K562 (cell line): ENCODE data around the gene SHISA7.

Source experiments
- CTCF ChIP-seq, 3 experiments: IDR thresholded peaks in 2 of 3; conservative IDR thresholded peaks in 1 of 3; 2 replicates each; pipeline ENCODE4 v1.5.1; 2011 to 2012; ENCODE audit warnings: low read length in 3 of 3, mild to moderate bottlenecking in 3 of 3, control low read depth in 2 of 3, improper control_type of control experiment in 1 of 3, inconsistent platforms in 1 of 3, low read depth in 1 of 3, mixed read lengths in 1 of 3, moderate library complexity in 1 of 3; ENCODE audit not compliant: insufficient read depth in 2 of 3
- E2F5 ChIP-seq: sonication (generic); formaldehyde crosslinking; IDR thresholded peaks from 2 replicates; pipeline ENCODE4 v1.8.0; 2022; ENCODE audit warnings: mild to moderate bottlenecking, missing genetic modification reagents
- FOSL1 ChIP-seq: fragments of 200-800 bp; sonication (Bioruptor generic); conservative IDR thresholded peaks from 2 replicates; pipeline ENCODE4 v1.6.1; 2016; ENCODE audit warnings: missing genetic modification characterization, missing compliant biosample characterization
- NCOA4 ChIP-seq: fragments of 450-650 bp; IDR thresholded peaks from 2 replicates; pipeline ENCODE4 v1.6.1; 2018; ENCODE audit warnings: mild to moderate bottlenecking; ENCODE audit not compliant: partially characterized antibody
- NUFIP1 ChIP-seq: fragments of 450-650 bp; IDR thresholded peaks from 2 replicates; pipeline ENCODE4 v1.6.1; 2018; ENCODE audit not compliant: partially characterized antibody
- RBFOX2 ChIP-seq: fragments of 200-400 bp; formaldehyde crosslinking; IDR thresholded peaks from 2 replicates; pipeline ENCODE4 v1.6.1; 2017; ENCODE audit warnings: low read depth, mild to moderate bottlenecking, low read length, moderate library complexity
- RFX5 ChIP-seq: IDR thresholded peaks from 2 replicates; pipeline ENCODE4 v1.6.1; 2011; ENCODE audit warnings: low read depth, mild to moderate bottlenecking, improper control_type of control experiment, low read length
- ZNF134 ChIP-seq: fragments of 250-450 bp; sonication (Bioruptor Pico); conservative IDR thresholded peaks from 2 replicates; pipeline ENCODE4 v1.4.0; 2020
- ZNF778 ChIP-seq: fragments of 450-650 bp; formaldehyde crosslinking; IDR thresholded peaks from 2 replicates; pipeline ENCODE4 v1.4.0; 2020; ENCODE audit warnings: mild to moderate bottlenecking, moderate library complexity
- TF ChIP-seq, protein P1 (sequence below): fragments of 250-450 bp; sonication (Bioruptor Pico); IDR thresholded peaks from 2 replicates; pipeline ENCODE4 v1.5.0; 2021

DNA sequence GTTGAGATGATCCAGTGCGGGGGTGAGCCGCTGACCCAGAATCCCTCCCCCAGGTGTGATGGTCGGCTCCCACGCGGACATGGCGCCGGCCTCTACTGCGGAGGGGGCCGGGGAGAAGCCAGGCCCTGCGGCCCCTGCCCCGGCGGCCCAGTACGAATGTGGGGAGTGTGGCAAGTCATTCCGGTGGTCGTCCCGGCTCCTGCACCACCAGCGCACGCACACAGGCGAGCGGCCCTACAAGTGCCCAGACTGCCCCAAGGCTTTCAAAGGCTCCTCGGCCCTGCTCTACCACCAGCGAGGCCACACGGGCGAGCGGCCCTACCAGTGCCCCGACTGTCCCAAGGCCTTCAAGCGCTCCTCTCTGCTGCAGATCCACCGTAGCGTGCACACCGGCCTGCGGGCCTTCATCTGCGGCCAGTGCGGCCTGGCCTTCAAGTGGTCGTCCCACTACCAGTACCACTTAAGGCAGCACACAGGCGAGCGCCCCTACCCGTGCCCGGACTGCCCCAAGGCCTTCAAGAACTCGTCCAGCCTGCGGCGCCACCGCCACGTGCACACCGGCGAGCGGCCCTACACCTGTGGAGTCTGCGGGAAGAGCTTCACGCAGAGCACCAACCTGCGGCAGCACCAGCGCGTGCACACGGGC is 38.2 kb upstream of the SHISA7 start:
- no peak for TF ChIP-seq CTCF (IDR thresholded peaks at IDR 0.05 in 2 of 3, conservative IDR thresholded peaks at IDR 0.05 in 1 of 3; ENCODE audit: insufficient read depth in 2 of 3, low read depth in 1 of 3, low read length in 3 of 3)
- no peak for TF ChIP-seq NCOA4
- no peak for TF ChIP-seq FOSL1 (tag)
- no peak for TF ChIP-seq ZNF778 (CRISPR knock-in tag)
- TF ChIP-seq RFX5 = no peak
- TF ChIP-seq NUFIP1 = no peak
- no peak for TF ChIP-seq ZNF134 (CRISPR knock-in tag)
- TF ChIP-seq E2F5 = no peak
- no peak; the same call in 1 of the 2 replicates for TF ChIP-seq RBFOX2
- TF ChIP-seq, protein P1, sequence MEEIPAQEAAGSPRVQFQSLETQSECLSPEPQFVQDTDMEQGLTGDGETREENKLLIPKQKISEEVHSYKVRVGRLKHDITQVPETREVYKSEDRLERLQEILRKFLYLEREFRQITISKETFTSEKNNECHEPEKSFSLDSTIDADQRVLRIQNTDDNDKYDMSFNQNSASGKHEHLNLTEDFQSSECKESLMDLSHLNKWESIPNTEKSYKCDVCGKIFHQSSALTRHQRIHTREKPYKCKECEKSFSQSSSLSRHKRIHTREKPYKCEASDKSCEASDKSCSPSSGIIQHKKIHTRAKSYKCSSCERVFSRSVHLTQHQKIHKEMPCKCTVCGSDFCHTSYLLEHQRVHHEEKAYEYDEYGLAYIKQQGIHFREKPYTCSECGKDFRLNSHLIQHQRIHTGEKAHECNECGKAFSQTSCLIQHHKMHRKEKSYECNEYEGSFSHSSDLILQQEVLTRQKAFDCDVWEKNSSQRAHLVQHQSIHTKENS (CRISPR knock-in tag) = no peak
